GM19043 (cell line): ENCODE measurements around the gene NPFF.
"Not testable (repeated sequence)": the region's sequence is repeated elsewhere in the genome, so short reads cannot be mapped to it uniquely, and the experiment has no call there.

Experiments used
- ATAC-seq: cut with Tn5 transposase; IDR thresholded peaks from one replicate; pipeline ENCODE4 v1.9.1; 2021; ENCODE audit warnings: low read depth; ENCODE audit not compliant: unreplicated experiment

NPFF gene

GRCh38 chr12:53506881-53507602, at the start of gene NPFF:
Gene NPFF (minus strand): TSS chr12:53507484. CDS start chr12:53507474, 10 bp downstream.
- no peak for ATAC-seq

GRCh38 chr12:53552361-53553327, 45.4 kb upstream of the NPFF start:
- no peak for ATAC-seq

GRCh38 chr12:53551889-53552291, 44.6 kb upstream of the NPFF start:
- ATAC-seq: no peak

- ATAC-seq: no peak
Measured at GRCh38 chr12:53550595-53550994, 43.3 kb upstream of the NPFF start.

GRCh38 chr12:53550131-53550530, 42.8 kb upstream of the NPFF start:
- ATAC-seq: not testable (repeated sequence)

GRCh38 chr12:53548354-53548753, 41.1 kb upstream of the NPFF start:
- not testable (repeated sequence) for ATAC-seq

GRCh38 chr12:53543539-53543938, 36.3 kb upstream of the NPFF start:
- ATAC-seq: peak; percentile 68

GRCh38 chr12:53539526-53539925, 32.2 kb upstream of the NPFF start:
- no peak for ATAC-seq

GRCh38 chr12:53538209-53538689, 31.0 kb upstream of the NPFF start:
- no peak for ATAC-seq

- no peak for ATAC-seq
Measured at GRCh38 chr12:53536962-53537361, 29.7 kb upstream of the NPFF start.

- ATAC-seq: no peak
Measured at GRCh38 chr12:53533471-53533870, 26.2 kb upstream of the NPFF start.

GRCh38 chr12:53532524-53533445, 25.5 kb upstream of the NPFF start:
- no peak for ATAC-seq

- ATAC-seq: no peak
Measured at GRCh38 chr12:53532021-53532420, 24.7 kb upstream of the NPFF start.

GRCh38 chr12:53530920-53531319, 23.6 kb upstream of the NPFF start:
- ATAC-seq: no peak

GRCh38 chr12:53530061-53530460, 22.8 kb upstream of the NPFF start:
- ATAC-seq: no peak

- no peak for ATAC-seq
Measured at GRCh38 chr12:53524476-53524875, 17.2 kb upstream of the NPFF start.

GRCh38 chr12:53523131-53523530, 15.8 kb upstream of the NPFF start:
- no peak for ATAC-seq

- ATAC-seq: no peak
Measured at GRCh38 chr12:53518381-53518780, 11.1 kb upstream of the NPFF start.

- ATAC-seq: no peak
Measured at GRCh38 chr12:53516758-53517455, 9.6 kb upstream of the NPFF start.

- ATAC-seq: no peak
Measured at GRCh38 chr12:53515291-53515680, 8.0 kb upstream of the NPFF start.
